H1 (cell line): Measurements from ENCODE around the gene MPND.

ENCODE experiments used
- ATF2 ChIP-seq: IDR thresholded peaks from 2 replicates; pipeline ENCODE4 v1.6.1; 2012; ENCODE audit warnings: low read length, inconsistent platforms
- CBX8 ChIP-seq: fragments of 300-800, 300-1000 bp; sonication (generic); IDR thresholded peaks from 2 replicates; pipeline ENCODE4 v1.7.1; 2016; ENCODE audit warnings: low read depth, low read length, borderline replicate concordance
- CEBPB ChIP-seq: IDR thresholded peaks from 2 replicates; pipeline ENCODE4 v1.6.1; 2012; ENCODE audit warnings: low read depth, low read length
- GTF2F1 ChIP-seq: IDR thresholded peaks from 2 replicates; pipeline ENCODE4 v1.6.1; 2012; ENCODE audit warnings: low read depth, low read length, improper control_type of control experiment, borderline replicate concordance
- HDAC2 ChIP-seq, 2 experiments: fragments of 300-600 bp in 1 of 2; sonication (generic) in 1 of 2; IDR thresholded peaks; 2 replicates each; pipeline ENCODE4 v1.6.1; 2011 to 2012; ENCODE audit warnings: low read depth in 2 of 2, low read length in 2 of 2, mild to moderate bottlenecking in 2 of 2, moderate library complexity in 2 of 2, borderline replicate concordance in 1 of 2, inconsistent platforms in 1 of 2
- RAD21 ChIP-seq, 2 experiments: IDR thresholded peaks in 1 of 2; conservative IDR thresholded peaks in 1 of 2; 2 replicates each; pipeline ENCODE4 v1.6.1; 2011; ENCODE audit warnings: low read depth in 2 of 2, low read length in 2 of 2, improper control_type of control experiment in 1 of 2, inconsistent platforms in 1 of 2, mild to moderate bottlenecking in 1 of 2, moderate library complexity in 1 of 2
- TF ChIP-seq, protein P1 (sequence below), 3 experiments: IDR thresholded peaks; 1 replicate in 2 of 3; 2 replicates in 1 of 3; pipeline versions ENCODE4 v1.5.1 to v1.6.1; 2011; ENCODE audit warnings: low read length in 3 of 3, mild to moderate bottlenecking in 3 of 3, inconsistent platforms in 2 of 3, low read depth in 1 of 3, moderate library complexity in 1 of 3; ENCODE audit not compliant: insufficient read depth in 1 of 3; ENCODE audit errors: control extremely low read depth in 1 of 3

DNA sequence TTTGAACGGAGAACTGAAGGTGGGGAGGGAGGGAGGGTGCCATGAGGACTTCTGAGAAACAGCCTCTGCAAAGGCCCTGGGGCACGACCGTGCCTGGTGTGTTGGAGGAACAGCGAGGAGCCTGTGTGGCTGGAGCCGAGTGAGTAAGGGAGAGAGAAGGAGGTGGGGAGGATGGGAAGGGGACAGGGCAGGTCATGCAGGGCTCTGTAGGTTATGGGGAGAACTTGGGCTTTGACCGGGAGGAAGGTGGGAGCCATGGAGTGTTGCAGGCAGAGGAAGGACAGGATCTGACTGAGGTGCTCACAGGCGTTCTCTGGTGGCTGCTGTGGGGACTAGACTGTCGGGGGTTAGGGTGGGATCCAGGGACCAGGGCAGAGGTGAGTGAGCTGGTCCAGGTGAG lies 6.7 kb downstream of the MPND start:
- TF ChIP-seq, protein P1, sequence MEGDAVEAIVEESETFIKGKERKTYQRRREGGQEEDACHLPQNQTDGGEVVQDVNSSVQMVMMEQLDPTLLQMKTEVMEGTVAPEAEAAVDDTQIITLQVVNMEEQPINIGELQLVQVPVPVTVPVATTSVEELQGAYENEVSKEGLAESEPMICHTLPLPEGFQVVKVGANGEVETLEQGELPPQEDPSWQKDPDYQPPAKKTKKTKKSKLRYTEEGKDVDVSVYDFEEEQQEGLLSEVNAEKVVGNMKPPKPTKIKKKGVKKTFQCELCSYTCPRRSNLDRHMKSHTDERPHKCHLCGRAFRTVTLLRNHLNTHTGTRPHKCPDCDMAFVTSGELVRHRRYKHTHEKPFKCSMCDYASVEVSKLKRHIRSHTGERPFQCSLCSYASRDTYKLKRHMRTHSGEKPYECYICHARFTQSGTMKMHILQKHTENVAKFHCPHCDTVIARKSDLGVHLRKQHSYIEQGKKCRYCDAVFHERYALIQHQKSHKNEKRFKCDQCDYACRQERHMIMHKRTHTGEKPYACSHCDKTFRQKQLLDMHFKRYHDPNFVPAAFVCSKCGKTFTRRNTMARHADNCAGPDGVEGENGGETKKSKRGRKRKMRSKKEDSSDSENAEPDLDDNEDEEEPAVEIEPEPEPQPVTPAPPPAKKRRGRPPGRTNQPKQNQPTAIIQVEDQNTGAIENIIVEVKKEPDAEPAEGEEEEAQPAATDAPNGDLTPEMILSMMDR (IDR thresholded peaks at IDR 0.05; ENCODE audit: control extremely low read depth in 1 of 3, insufficient read depth in 1 of 3, low read depth in 1 of 3, low read length in 3 of 3), result no peak
- no peak for TF ChIP-seq RAD21 (IDR thresholded peaks at IDR 0.05 in 1 of 2, conservative IDR thresholded peaks at IDR 0.05 in 1 of 2; ENCODE audit: low read depth in 2 of 2, low read length in 2 of 2)
- no peak for TF ChIP-seq CBX8
- no peak for TF ChIP-seq HDAC2 (IDR thresholded peaks at IDR 0.05; ENCODE audit: borderline replicate concordance in 1 of 2, low read depth in 2 of 2, low read length in 2 of 2)
- no peak for TF ChIP-seq CEBPB
- no peak for TF ChIP-seq GTF2F1
- no peak for TF ChIP-seq ATF2
